ENCODE measurements around the gene PTPRJ.
A peak's percentile ranks its signal among the peaks of the same experiment; 100 is the strongest.

- TF ChIP-seq CTCF (IDR thresholded peaks at IDR 0.05; ENCODE audit: low read depth, low read length) = peak; percentile 16
- no peak for TF ChIP-seq POLR2A (IDR thresholded peaks at IDR 0.05; ENCODE audit: extremely low read depth, insufficient read length)
- no peak for TF ChIP-seq MAX (IDR thresholded peaks at IDR 0.05; ENCODE audit: low read depth, low read length)
Observed at GRCh38 chr11:48210052-48210451, 229.7 kb downstream of the PTPRJ start.
